Ishikawa (cell line): ENCODE results near the gene SUPT6H.

Source experiments
- CEBPB ChIP-seq: IDR thresholded peaks from 2 replicates; pipeline ENCODE4 v1.6.1; 2012
- CREB1 ChIP-seq: IDR thresholded peaks from 2 replicates; pipeline ENCODE4 v1.6.1; 2012; ENCODE audit warnings: low read depth
- EGR1 ChIP-seq: IDR thresholded peaks from 2 replicates; pipeline ENCODE4 v1.6.1; 2012
- EP300 ChIP-seq: IDR thresholded peaks from 2 replicates; pipeline ENCODE4 v1.6.1; 2012; ENCODE audit warnings: borderline replicate concordance
- FOXM1 ChIP-seq: IDR thresholded peaks from 2 replicates; pipeline ENCODE4 v1.6.1; 2012; ENCODE audit warnings: low read depth, borderline replicate concordance
- NFIC ChIP-seq: IDR thresholded peaks from 2 replicates; pipeline ENCODE4 v1.6.1; 2012
- RAD21 ChIP-seq: IDR thresholded peaks from 2 replicates; pipeline ENCODE4 v1.6.1; 2012; ENCODE audit warnings: low read depth
- TAF1 ChIP-seq: IDR thresholded peaks from 2 replicates; pipeline ENCODE4 v1.6.1; 2012; ENCODE audit warnings: low read depth, mild to moderate bottlenecking
- TCF12 ChIP-seq: IDR thresholded peaks from 2 replicates; pipeline ENCODE4 v1.6.1; 2012; ENCODE audit warnings: low read depth
- TEAD4 ChIP-seq: IDR thresholded peaks from 2 replicates; pipeline ENCODE4 v1.6.1; 2012
- YY1 ChIP-seq: IDR thresholded peaks from 2 replicates; pipeline ENCODE4 v1.6.1; 2012; ENCODE audit warnings: low read depth
- ZBTB7A ChIP-seq: IDR thresholded peaks from 2 replicates; pipeline ENCODE4 v1.6.1; 2012; ENCODE audit warnings: low read depth
- TF ChIP-seq, protein P1 (sequence below): IDR thresholded peaks from 2 replicates; pipeline ENCODE4 v1.6.1; 2012; ENCODE audit warnings: low read depth, mild to moderate bottlenecking
- TF ChIP-seq, protein P2 (sequence below): IDR thresholded peaks from 2 replicates; pipeline ENCODE4 v1.6.1; 2012
- TF ChIP-seq, protein P3 (sequence below): IDR thresholded peaks from 2 replicates; pipeline ENCODE4 v1.6.1; 2012

The SUPT6H gene

DNA sequence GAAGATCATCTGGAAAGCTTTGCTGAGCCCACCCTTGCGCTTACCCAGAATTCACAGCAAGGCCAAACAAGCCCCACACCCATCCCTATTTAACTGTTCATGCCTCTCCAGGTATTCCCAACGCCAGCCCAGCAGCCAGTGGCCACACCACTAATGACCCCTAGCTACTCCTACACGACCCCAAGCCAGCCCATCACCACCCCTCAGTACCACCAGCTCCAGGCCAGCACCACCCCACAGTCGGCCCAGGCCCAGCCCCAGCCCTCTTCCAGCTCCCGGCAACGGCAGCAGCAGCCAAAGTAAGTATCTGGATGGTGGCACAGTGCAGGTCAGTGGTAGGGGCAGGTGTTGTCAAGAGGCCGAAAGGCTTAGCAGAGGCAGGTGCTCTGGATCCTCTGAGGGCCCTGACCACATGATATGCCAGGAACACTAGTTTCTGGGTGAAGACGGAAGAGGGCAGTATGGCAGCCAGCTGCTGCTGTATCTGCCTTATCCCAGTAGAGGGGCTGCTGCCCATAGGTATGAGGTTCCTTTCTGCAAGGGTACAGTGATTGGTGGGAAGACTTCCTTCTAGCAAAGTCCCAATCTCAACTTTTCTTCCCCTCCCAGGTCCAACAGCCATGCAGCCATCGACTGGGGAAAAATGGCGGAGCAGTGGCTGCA lies 39.0 kb downstream of the SUPT6H start:
- TF ChIP-seq TAF1 = no peak
- TF ChIP-seq FOXM1 = no peak
- TF ChIP-seq, protein P1, sequence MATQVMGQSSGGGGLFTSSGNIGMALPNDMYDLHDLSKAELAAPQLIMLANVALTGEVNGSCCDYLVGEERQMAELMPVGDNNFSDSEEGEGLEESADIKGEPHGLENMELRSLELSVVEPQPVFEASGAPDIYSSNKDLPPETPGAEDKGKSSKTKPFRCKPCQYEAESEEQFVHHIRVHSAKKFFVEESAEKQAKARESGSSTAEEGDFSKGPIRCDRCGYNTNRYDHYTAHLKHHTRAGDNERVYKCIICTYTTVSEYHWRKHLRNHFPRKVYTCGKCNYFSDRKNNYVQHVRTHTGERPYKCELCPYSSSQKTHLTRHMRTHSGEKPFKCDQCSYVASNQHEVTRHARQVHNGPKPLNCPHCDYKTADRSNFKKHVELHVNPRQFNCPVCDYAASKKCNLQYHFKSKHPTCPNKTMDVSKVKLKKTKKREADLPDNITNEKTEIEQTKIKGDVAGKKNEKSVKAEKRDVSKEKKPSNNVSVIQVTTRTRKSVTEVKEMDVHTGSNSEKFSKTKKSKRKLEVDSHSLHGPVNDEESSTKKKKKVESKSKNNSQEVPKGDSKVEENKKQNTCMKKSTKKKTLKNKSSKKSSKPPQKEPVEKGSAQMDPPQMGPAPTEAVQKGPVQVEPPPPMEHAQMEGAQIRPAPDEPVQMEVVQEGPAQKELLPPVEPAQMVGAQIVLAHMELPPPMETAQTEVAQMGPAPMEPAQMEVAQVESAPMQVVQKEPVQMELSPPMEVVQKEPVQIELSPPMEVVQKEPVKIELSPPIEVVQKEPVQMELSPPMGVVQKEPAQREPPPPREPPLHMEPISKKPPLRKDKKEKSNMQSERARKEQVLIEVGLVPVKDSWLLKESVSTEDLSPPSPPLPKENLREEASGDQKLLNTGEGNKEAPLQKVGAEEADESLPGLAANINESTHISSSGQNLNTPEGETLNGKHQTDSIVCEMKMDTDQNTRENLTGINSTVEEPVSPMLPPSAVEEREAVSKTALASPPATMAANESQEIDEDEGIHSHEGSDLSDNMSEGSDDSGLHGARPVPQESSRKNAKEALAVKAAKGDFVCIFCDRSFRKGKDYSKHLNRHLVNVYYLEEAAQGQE = no peak
- TF ChIP-seq CEBPB = no peak
- TF ChIP-seq TEAD4 = no peak
- no peak for TF ChIP-seq YY1
- no peak for TF ChIP-seq EGR1
- no peak for TF ChIP-seq CREB1
- TF ChIP-seq ZBTB7A = no peak
- TF ChIP-seq, protein P2, sequence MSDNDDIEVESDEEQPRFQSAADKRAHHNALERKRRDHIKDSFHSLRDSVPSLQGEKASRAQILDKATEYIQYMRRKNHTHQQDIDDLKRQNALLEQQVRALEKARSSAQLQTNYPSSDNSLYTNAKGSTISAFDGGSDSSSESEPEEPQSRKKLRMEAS = no peak
- TF ChIP-seq, protein P3, sequence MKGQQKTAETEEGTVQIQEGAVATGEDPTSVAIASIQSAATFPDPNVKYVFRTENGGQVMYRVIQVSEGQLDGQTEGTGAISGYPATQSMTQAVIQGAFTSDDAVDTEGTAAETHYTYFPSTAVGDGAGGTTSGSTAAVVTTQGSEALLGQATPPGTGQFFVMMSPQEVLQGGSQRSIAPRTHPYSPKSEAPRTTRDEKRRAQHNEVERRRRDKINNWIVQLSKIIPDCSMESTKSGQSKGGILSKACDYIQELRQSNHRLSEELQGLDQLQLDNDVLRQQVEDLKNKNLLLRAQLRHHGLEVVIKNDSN = no peak
- no peak for TF ChIP-seq EP300
- no peak for TF ChIP-seq RAD21

DNA sequence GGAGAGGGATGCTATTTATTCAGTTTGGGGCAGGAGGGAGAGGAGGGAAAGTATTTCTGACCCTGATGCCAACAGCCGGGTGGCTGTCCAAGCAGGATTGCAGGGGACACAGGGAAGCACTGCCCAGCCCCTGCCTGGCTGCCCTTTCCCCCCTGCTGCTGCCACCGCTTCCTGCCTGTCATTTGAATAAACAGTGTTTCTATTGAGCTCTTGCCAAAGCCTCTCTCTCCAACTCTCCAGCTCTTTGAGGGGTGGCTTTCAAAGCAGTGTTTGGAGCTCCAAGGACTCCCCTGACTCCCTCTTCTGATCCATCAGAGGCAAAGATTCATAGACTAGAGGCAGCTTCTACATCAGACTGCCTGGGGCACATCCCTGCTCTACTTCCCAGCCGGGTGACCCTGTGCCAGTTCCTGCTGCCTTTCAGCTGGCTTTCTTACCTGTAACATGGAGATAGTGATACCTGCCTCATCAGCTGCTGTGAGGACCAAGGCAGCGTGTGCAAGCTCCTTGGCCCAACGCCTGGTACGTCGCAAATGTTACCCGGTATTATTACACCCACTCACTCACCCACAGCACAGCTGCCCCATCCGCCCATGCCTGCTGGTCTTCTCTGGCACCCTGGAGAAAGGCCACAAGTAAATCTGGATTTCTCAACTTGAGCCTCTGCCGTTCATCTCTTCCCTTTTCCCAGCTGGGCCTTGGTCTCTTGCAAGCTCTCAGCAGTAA lies 40.2 kb downstream of the SUPT6H start:
- TF ChIP-seq CREB1 (no peak), EP300 (no peak), RAD21 (no peak), TCF12 (no peak), TAF1 (no peak), EGR1 (no peak), CEBPB (no peak), ZBTB7A (no peak), FOXM1 (no peak)
- TF ChIP-seq, protein P1 = no peak
- TF ChIP-seq, protein P2 = no peak
- TF ChIP-seq, protein P3 = no peak

DNA sequence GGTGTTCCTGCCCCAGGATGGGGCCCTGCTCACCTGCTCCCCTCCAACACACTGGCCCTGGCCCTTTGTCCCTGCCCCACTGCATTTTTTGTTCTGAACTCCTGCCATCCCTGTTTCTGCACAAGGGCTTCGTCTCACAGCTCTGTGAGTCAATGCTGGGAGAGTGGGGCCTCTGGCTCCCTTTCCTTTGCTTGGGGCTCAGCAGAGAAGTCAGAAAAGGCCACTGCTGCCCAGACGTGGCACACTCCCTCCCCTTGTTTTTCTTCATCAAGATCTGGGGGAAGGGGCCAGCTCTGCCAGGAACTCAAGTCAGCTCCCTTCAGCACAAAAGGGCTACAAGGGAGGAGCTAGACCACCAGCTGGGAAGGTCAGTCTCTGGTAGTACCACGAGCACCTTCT lies 40.7 kb downstream of the SUPT6H start:
- TF ChIP-seq ZBTB7A = no peak

DNA sequence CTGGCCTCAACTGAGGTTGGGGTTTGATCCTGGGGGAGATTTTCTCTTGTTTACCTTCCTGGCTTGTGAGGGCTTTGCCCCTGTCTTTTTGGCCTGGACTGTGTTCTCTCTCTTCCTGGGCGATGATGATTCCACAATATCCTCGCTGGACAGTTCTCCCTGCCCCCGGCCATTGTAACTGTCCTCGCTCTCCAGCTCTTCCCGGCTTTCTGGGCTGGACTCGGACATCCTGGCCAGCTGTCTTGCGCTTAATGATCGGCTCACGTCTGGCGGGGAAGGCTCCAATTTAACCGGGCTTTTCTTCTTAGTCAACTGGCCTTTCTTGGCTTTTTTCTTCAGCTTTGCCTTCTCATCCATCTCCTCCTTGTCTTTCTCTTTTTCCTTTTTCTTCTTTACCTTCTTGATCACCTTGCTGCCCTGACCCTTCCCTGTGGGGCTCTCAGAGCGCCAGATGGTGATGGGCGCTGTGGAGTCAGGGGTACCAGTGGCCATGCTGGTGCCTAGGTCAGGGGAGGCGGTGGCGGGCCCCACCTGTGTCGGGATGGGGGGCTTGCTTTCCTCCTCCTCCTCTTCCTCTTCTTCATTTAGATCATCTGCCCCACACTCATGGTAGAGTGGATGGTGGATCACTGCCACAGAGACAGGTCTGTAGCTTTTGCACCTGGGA lies 41.7 kb downstream of the SUPT6H start:
- TF ChIP-seq NFIC (no peak), TAF1 (no peak), ZBTB7A (no peak), TEAD4 (no peak), FOXM1 (no peak), RAD21 (no peak), YY1 (no peak), CREB1 (no peak), EGR1 (no peak), CEBPB (no peak), TCF12 (no peak), EP300 (no peak)
- TF ChIP-seq, protein P3 = no peak
- TF ChIP-seq, protein P2 = no peak
- TF ChIP-seq, protein P1 = no peak
